Liver (tissue), 3 donors: Measurements from ENCODE around the gene RAC2.

Experiments used
- CTCF ChIP-seq: fragments of 150-350 bp; IDR thresholded peaks from 2 replicates; pipeline ENCODE4 v1.5.1; 2017; ENCODE audit warnings: improper control_type of control experiment, low read depth, low read length; ENCODE audit not compliant: missing input control
- FOXA1 ChIP-seq: IDR thresholded peaks from 2 replicates; pipeline ENCODE4 v1.6.1; 2016; ENCODE audit warnings: antibody characterized with exemption
- GABPA ChIP-seq, 2 donors: IDR thresholded peaks in 1 of 2; conservative IDR thresholded peaks in 1 of 2; 2 replicates each; pipeline ENCODE4 v1.6.1; 2016; ENCODE audit warnings: antibody characterized with exemption in 2 of 2, mild to moderate bottlenecking in 1 of 2, moderate library complexity in 1 of 2
- JUND ChIP-seq, 2 donors: IDR thresholded peaks; 2 replicates each; pipeline ENCODE4 v1.6.1; 2016; ENCODE audit warnings: antibody characterized with exemption in 2 of 2
- MAX ChIP-seq: IDR thresholded peaks from 2 replicates; pipeline ENCODE4 v1.6.1; 2016; ENCODE audit warnings: antibody characterized with exemption
- RAD21 ChIP-seq, 2 donors: IDR thresholded peaks; 2 replicates each; pipeline ENCODE4 v1.6.1; 2016; ENCODE audit warnings: antibody characterized with exemption in 2 of 2, mild to moderate bottlenecking in 2 of 2
- REST ChIP-seq: IDR thresholded peaks from 2 replicates; pipeline ENCODE4 v1.6.1; 2016; ENCODE audit warnings: antibody characterized with exemption, mild to moderate bottlenecking
- SP1 ChIP-seq: IDR thresholded peaks from 2 replicates; pipeline ENCODE4 v1.6.1; 2018; ENCODE audit warnings: antibody characterized with exemption, mild to moderate bottlenecking
- TAF1 ChIP-seq: conservative IDR thresholded peaks from 2 replicates; pipeline ENCODE4 v1.6.1; 2016; ENCODE audit warnings: antibody characterized with exemption, mild to moderate bottlenecking
- TF ChIP-seq, protein P1 (sequence below): IDR thresholded peaks from 2 replicates; pipeline ENCODE4 v1.6.1; 2016; ENCODE audit warnings: antibody characterized with exemption
- donor health status: healthy.
- donor health status: healthy.

DNA sequence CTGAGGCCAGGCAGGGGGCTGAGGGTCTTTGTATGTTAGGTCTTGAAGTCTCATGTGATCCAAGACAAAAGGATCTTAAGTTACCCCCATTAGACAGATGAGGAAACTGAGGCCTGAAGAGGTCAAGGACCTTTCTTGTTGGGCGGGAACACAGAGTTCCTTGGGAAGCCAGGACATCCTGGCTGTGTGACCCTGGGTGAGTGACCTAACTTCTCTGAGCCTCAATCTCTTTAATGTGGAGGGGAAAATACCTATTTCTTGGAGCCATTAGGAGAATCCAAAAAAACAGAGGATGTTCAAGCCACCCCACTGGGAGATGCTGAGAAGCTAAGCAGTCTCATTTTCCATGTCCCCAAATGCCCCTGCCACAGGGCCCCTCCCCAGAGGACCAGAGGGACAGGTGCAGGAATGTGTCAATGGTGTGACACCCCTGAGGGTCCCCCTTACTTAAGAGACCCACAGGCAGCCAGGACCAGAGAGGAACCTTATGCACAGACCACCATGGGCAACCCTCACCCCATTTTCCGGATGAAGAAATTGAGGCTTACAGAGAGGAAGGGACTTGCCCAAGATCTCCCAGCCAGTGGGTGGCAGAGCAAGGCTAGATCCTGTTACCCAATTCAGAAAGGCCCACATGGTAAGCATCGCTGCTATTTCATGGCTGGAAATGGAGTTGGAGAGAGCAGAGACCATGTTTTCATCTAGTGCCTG lies 8.0 kb downstream of the RAC2 start:
- TF ChIP-seq CTCF: no peak
- no peak for TF ChIP-seq JUND (IDR thresholded peaks at IDR 0.05)
- no peak for TF ChIP-seq MAX
- no peak for TF ChIP-seq RAD21 (IDR thresholded peaks at IDR 0.05)
- TF ChIP-seq FOXA1: no peak
- TF ChIP-seq, protein P1, sequence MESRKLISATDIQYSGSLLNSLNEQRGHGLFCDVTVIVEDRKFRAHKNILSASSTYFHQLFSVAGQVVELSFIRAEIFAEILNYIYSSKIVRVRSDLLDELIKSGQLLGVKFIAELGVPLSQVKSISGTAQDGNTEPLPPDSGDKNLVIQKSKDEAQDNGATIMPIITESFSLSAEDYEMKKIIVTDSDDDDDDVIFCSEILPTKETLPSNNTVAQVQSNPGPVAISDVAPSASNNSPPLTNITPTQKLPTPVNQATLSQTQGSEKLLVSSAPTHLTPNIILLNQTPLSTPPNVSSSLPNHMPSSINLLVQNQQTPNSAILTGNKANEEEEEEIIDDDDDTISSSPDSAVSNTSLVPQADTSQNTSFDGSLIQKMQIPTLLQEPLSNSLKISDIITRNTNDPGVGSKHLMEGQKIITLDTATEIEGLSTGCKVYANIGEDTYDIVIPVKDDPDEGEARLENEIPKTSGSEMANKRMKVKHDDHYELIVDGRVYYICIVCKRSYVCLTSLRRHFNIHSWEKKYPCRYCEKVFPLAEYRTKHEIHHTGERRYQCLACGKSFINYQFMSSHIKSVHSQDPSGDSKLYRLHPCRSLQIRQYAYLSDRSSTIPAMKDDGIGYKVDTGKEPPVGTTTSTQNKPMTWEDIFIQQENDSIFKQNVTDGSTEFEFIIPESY: no peak
- TF ChIP-seq SP1: no peak
- TF ChIP-seq TAF1: no peak
- TF ChIP-seq REST: no peak
- no peak for TF ChIP-seq GABPA (IDR thresholded peaks at IDR 0.05 in 1 of 2, conservative IDR thresholded peaks at IDR 0.05 in 1 of 2)
